DND-41 (cell line): Measurements from ENCODE around the gene LARP1B.

Experiments
- EZH2 ChIP-seq: IDR thresholded peaks from 3 replicates; pipeline ENCODE4 v1.6.1; 2012; ENCODE audit warnings: borderline replicate concordance, low read depth, mild to moderate bottlenecking, moderate library complexity, low read length, inconsistent platforms; ENCODE audit not compliant: severe bottlenecking
- TF ChIP-seq, protein P1 (sequence below): IDR thresholded peaks from 2 replicates; pipeline ENCODE4 v1.5.1; 2012; ENCODE audit warnings: borderline replicate concordance, low read length, moderate library complexity, mild to moderate bottlenecking; ENCODE audit not compliant: poor library complexity, severe bottlenecking; ENCODE audit errors: extremely low read depth

DNA sequence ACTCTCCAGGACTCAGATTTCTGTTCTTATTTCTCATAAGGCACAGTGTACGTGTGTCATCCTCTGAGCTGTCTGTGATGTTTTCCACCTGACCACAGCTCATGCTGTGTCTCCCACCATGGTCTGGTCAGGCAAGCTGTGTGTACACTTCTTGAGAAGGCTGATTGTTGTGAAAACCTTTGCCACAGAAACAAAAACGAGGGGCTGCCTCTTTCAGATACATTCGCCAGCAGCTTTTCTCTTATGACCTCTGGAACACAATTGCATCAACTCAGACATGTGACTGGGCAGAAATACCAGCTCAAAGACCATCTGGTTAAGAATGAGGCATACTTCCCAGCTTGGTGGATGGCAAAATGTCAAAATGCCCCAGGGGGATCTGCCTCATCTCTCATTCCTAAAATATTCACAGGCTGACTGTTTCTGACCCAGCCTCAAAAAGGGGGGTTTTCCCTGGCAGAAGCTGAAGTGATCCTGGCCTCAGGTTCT is 180.4 kb downstream of the LARP1B start:
- TF ChIP-seq, protein P1, sequence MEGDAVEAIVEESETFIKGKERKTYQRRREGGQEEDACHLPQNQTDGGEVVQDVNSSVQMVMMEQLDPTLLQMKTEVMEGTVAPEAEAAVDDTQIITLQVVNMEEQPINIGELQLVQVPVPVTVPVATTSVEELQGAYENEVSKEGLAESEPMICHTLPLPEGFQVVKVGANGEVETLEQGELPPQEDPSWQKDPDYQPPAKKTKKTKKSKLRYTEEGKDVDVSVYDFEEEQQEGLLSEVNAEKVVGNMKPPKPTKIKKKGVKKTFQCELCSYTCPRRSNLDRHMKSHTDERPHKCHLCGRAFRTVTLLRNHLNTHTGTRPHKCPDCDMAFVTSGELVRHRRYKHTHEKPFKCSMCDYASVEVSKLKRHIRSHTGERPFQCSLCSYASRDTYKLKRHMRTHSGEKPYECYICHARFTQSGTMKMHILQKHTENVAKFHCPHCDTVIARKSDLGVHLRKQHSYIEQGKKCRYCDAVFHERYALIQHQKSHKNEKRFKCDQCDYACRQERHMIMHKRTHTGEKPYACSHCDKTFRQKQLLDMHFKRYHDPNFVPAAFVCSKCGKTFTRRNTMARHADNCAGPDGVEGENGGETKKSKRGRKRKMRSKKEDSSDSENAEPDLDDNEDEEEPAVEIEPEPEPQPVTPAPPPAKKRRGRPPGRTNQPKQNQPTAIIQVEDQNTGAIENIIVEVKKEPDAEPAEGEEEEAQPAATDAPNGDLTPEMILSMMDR = no peak
- no peak for TF ChIP-seq EZH2
